ENCODE measurements around the gene KCNQ4. TPM values are rescaled to one million over a fixed set of nuclear protein-coding genes. Genes with fewer than 3 reads are reported as not detected.

KCNQ4 gene
- total and polyA plus RNA-seq, 10 of the 15 experiments (the other 5 are each of a cell fraction or from before 2014, with no cell fraction given) = 0.04 to 0.18 (median 0.08) TPM; not detected in 2

DNA sequence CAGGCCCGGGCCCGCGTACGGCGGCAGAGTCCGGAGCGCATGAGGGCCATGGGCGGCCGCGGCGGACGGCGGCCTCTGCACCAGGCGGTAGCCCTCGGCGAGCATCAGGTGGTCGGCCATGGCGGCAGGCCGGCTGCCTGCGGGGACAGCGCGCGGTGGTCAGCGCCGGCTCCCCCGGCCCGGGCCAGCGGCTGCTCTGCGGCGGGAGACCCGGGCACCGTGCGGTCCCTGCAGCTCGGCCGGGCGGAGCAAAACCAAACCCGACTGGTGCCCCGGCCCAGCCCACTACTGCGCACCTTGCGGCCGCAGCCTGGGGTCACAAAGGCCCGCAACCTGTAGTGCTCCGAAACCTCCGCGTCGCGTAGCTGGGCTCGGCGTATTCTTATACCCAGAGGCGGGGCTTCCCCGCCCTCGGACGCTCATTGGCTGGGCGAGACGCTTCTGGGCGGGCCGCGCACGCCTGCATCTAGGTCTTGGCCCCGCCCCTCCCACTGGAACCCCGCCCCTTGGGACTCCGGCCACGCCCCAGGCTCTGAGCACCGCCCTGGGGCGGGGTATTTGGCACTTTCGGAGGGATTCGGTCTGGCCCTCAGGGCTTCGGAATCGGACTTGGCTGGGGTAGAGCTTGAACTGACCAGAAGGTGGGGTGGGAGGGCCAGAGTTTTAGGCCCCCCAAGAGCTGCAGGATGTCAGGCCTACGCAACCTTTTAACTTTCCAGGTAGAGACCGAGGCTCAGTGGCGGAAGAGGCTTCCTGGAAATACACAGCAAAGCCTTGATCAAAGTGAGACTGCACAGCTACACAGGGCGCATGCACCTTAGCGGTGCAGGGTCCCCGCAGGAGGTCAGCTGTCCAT is 78.6 kb downstream of the KCNQ4 start, which contains the start of gene CITED4:
TSS of gene CITED4 (minus strand) at position 356 of the 856 bp plus-strand sequence. CDS start at position 120, 236 bp downstream.
- 7% methylated on average over 68 of the region's 75 CpGs for WGBS (ENCODE audit: insufficient coverage, insufficient replicate concordance, low lambda C conversion rate, missing lambda C conversion rate)
- CTCF ChIA-PET = interaction anchor here (0.6 to 2.8 kb wide), 10 partner anchors 9 to 129 kb away, joined by 3 to 33 read pairs (median 4); no protein-coding TSS in a partner anchor
- POLR2A ChIA-PET = interaction anchor here (0.7 to 1.1 kb wide), 3 partner anchors 9 to 118 kb away, joined by 3 to 5 read pairs (median 4); partner anchors contain the start of gene CTPS1
- 0 out of 2 replicates have a peak, but pooled peaks have one; percentile 49 for TF ChIP-seq SMARCA5 (IDR thresholded peaks at IDR 0.05)
- peak; percentile 43; the same call in 1 of the 2 replicates for TF ChIP-seq RAD21 (IDR thresholded peaks at IDR 0.05; ENCODE audit: insufficient read depth, low read depth, low read length)
- peak; percentile 84 for TF ChIP-seq NFYB (IDR thresholded peaks at IDR 0.05; ENCODE audit: insufficient read depth, low read depth, low read length)
- TF ChIP-seq SMC3 (IDR thresholded peaks at IDR 0.05; ENCODE audit: borderline replicate concordance, low read length) = peak; percentile 31; the same call in 1 of the 2 replicates
- TF ChIP-seq GATAD2B (conservative IDR thresholded peaks at IDR 0.05; ENCODE audit: low read depth) = peak; percentile 61
- TF ChIP-seq PAX8 (IDR thresholded peaks at IDR 0.05) = no peak
- TF ChIP-seq, protein P1, sequence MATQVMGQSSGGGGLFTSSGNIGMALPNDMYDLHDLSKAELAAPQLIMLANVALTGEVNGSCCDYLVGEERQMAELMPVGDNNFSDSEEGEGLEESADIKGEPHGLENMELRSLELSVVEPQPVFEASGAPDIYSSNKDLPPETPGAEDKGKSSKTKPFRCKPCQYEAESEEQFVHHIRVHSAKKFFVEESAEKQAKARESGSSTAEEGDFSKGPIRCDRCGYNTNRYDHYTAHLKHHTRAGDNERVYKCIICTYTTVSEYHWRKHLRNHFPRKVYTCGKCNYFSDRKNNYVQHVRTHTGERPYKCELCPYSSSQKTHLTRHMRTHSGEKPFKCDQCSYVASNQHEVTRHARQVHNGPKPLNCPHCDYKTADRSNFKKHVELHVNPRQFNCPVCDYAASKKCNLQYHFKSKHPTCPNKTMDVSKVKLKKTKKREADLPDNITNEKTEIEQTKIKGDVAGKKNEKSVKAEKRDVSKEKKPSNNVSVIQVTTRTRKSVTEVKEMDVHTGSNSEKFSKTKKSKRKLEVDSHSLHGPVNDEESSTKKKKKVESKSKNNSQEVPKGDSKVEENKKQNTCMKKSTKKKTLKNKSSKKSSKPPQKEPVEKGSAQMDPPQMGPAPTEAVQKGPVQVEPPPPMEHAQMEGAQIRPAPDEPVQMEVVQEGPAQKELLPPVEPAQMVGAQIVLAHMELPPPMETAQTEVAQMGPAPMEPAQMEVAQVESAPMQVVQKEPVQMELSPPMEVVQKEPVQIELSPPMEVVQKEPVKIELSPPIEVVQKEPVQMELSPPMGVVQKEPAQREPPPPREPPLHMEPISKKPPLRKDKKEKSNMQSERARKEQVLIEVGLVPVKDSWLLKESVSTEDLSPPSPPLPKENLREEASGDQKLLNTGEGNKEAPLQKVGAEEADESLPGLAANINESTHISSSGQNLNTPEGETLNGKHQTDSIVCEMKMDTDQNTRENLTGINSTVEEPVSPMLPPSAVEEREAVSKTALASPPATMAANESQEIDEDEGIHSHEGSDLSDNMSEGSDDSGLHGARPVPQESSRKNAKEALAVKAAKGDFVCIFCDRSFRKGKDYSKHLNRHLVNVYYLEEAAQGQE (IDR thresholded peaks at IDR 0.05; ENCODE audit: low read depth, low read length) = no peak
- TF ChIP-seq FOXM1 (IDR thresholded peaks at IDR 0.05; ENCODE audit: low read depth, low read length) = no peak
- TF ChIP-seq POLR2A (IDR thresholded peaks at IDR 0.05; ENCODE audit: low read depth, low read length) = peak; percentile 63; the same call in 1 of the 2 replicates
- TF ChIP-seq, protein P2, sequence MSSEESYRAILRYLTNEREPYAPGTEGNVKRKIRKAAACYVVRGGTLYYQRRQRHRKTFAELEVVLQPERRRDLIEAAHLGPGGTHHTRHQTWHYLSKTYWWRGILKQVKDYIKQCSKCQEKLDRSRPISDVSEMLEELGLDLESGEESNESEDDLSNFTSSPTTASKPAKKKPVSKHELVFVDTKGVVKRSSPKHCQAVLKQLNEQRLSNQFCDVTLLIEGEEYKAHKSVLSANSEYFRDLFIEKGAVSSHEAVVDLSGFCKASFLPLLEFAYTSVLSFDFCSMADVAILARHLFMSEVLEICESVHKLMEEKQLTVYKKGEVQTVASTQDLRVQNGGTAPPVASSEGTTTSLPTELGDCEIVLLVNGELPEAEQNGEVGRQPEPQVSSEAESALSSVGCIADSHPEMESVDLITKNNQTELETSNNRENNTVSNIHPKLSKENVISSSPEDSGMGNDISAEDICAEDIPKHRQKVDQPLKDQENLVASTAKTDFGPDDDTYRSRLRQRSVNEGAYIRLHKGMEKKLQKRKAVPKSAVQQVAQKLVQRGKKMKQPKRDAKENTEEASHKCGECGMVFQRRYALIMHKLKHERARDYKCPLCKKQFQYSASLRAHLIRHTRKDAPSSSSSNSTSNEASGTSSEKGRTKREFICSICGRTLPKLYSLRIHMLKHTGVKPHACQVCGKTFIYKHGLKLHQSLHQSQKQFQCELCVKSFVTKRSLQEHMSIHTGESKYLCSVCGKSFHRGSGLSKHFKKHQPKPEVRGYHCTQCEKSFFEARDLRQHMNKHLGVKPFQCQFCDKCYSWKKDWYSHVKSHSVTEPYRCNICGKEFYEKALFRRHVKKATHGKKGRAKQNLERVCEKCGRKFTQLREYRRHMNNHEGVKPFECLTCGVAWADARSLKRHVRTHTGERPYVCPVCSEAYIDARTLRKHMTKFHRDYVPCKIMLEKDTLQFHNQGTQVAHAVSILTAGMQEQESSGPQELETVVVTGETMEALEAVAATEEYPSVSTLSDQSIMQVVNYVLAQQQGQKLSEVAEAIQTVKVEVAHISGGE (CRISPR knock-in tag; IDR thresholded peaks at IDR 0.05) = no peak
- peak; percentile 64 for TF ChIP-seq NR2F1 (conservative IDR thresholded peaks at IDR 0.05)
- TF ChIP-seq STAT1 (conservative IDR thresholded peaks at IDR 0.05) = no peak
- no peak for TF ChIP-seq ZNF24 (IDR thresholded peaks at IDR 0.05)
- TF ChIP-seq, protein P3, sequence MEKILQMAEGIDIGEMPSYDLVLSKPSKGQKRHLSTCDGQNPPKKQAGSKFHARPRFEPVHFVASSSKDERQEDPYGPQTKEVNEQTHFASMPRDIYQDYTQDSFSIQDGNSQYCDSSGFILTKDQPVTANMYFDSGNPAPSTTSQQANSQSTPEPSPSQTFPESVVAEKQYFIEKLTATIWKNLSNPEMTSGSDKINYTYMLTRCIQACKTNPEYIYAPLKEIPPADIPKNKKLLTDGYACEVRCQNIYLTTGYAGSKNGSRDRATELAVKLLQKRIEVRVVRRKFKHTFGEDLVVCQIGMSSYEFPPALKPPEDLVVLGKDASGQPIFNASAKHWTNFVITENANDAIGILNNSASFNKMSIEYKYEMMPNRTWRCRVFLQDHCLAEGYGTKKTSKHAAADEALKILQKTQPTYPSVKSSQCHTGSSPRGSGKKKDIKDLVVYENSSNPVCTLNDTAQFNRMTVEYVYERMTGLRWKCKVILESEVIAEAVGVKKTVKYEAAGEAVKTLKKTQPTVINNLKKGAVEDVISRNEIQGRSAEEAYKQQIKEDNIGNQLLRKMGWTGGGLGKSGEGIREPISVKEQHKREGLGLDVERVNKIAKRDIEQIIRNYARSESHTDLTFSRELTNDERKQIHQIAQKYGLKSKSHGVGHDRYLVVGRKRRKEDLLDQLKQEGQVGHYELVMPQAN (conservative IDR thresholded peaks at IDR 0.05) = no peak; the same call in 1 of the 2 replicates

More for the DNA sequence above, 78.6 kb downstream of the KCNQ4 start, which contains the start of gene CITED4:
- Histone ChIP-seq H3K4me3 (peak within 1 kb of the TSS; percentile 68), H2AFZ (ENCODE audit: control insufficient read depth, low read depth, low read length) (peak within 1 kb of the TSS; percentile 91), H3K36me3 (ENCODE audit: control insufficient read depth in 2 of 2, insufficient read depth in 2 of 2, low read length in 1 of 2) (no peaks in the 10 kb centered on the region), H3K4me1 (ENCODE audit: control insufficient read depth, insufficient read depth, low read length) (peaks cover 7% of the 10 kb centered on the region; the same call in 1 of the 2 replicates), H3K79me2 (ENCODE audit: control insufficient read depth, insufficient read depth, low read length) (no peaks in the 10 kb centered on the region), H3K27ac (ENCODE audit: control insufficient read depth, insufficient read depth) (no peak within 1 kb of the TSS), H3K4me2 (ENCODE audit: control insufficient read depth, insufficient read depth) (peak within 1 kb of the TSS; percentile 97), H3K27me3 (replicated peaks in 1 of 2; ENCODE audit: control insufficient read depth in 2 of 2, insufficient read depth in 2 of 2, low read length in 1 of 2) (peaks cover 12 to 13% of the 10 kb centered on the region in 2 experiments; a peak in 3 of 4 replicates), H3K9ac (ENCODE audit: control insufficient read depth, insufficient read depth, low read length) (peak within 1 kb of the TSS; percentile 34), H3K9me3 (replicated peaks; ENCODE audit: control insufficient read depth, insufficient read depth, low read length) (no peaks in the 10 kb centered on the region), H4K20me1 (ENCODE audit: control insufficient read depth, insufficient read depth) (no peaks in the 10 kb centered on the region)
- BruUV-seq (replicated peaks) = no TSS peak
- ATAC-seq (peak; percentile 98), DNase-seq (ENCODE audit: low read depth, low spot score) (peak; percentile 55), FAIRE-seq (peak; percentile 93)
- ChIA-PET RAD21 (ENCODE audit: unreplicated experiment) (interaction anchor here (0.8 to 3.5 kb wide), 5 partner anchors 12 to 718 kb away, joined by 3 to 30 read pairs (median 3); no protein-coding TSS in a partner anchor), SMC1A (ENCODE audit: uncharacterized antibody, unreplicated experiment) (interaction anchor here (1.1 to 17.4 kb wide), 3 partner anchors 9 to 87 kb away, joined by 4 to 197 read pairs (median 4); no protein-coding TSS in a partner anchor)
- intact Hi-C loops (cut with micrococcal nuclease; ENCODE audit: unreplicated experiment) (no loop called here), in situ Hi-C loops (cut with MboI) (no loop called here)

Measured in GM12878 (cell line).